NT2/D1 (cell line): ENCODE results near the gene EFHD1.
"Not testable (repeated sequence)": the region's sequence is repeated elsewhere in the genome, so short reads cannot be mapped to it uniquely, and the experiment has no call there.

Experiments used
- SUZ12 ChIP-seq: IDR thresholded peaks from 2 replicates; pipeline ENCODE4 v1.6.1; 2011; ENCODE audit not compliant: insufficient read length, insufficient read depth; ENCODE audit errors: extremely low read depth
- YY1 ChIP-seq: IDR thresholded peaks from 2 replicates; pipeline ENCODE4 v1.6.1; 2011; ENCODE audit not compliant: insufficient read length, insufficient read depth

DNA sequence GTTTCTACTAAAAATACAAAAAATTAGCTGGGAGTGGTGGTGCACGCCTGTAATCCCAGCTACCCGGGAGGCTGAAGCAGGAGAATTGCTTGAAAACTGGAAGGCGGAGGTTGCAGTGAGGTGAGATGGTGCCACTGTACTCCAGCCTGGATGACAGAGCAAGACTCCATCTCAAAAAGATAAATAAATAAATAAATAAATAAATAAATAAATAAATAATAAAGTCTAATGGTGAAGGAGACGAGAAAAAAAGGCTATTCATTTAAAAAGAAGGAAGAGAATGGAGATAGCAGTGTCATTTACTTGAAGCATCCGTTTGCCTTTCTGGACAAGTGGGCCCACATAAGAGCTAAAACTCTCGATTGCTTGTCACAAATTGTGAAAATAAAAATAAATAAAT, 52.0 kb downstream of the EFHD1 start:
- TF ChIP-seq SUZ12, YY1: not testable (repeated sequence)
